GM23338 (cell line): ENCODE results near the gene LCNL1. TPM values are rescaled to one million over a fixed set of nuclear protein-coding genes. Genes with fewer than 3 reads are reported as not detected.
A peak's percentile ranks its signal among the peaks of the same experiment; 100 is the strongest.

Experiments
- ATAC-seq: fragments of 200-7000 bp; cut with Tn5 transposase; 3 replicates; pipeline ENCODE4 v1.9.1; 2020
- DNase-seq: peaks from one replicate; pipeline ENCODE4 v3.0.0-alpha.2; 2015; ENCODE audit warnings: low spot score
- H2AFZ ChIP-seq: fragments of 200-600 bp; sonication (generic); 2 replicates; pipeline ENCODE4 v1.8.0; 2016; ENCODE audit warnings: antibody characterized with exemption, mild to moderate bottlenecking, moderate library complexity
- H3F3A ChIP-seq: fragments of 200-600 bp; sonication (generic); replicated peaks from 2 replicates; pipeline ENCODE4 v1.8.0; 2017; ENCODE audit warnings: antibody characterized with exemption, mixed run types, low read depth
- H3K27ac ChIP-seq: fragments of 200-600 bp; sonication (generic); 2 replicates; pipeline ENCODE4 v1.6.1; 2016; ENCODE audit warnings: low read depth
- H3K27me3 ChIP-seq: fragments of 200-600 bp; sonication (generic); 2 replicates; pipeline ENCODE4 v1.8.0; 2016; ENCODE audit warnings: mild to moderate bottlenecking, mixed run types, moderate library complexity; ENCODE audit not compliant: insufficient read depth
- H3K36me3 ChIP-seq: fragments of 200-600 bp; sonication (generic); 2 replicates; pipeline ENCODE4 v1.8.0; 2016; ENCODE audit warnings: mild to moderate bottlenecking; ENCODE audit not compliant: insufficient read depth
- H3K4me1 ChIP-seq: fragments of 200-600 bp; sonication (generic); 2 replicates; pipeline ENCODE4 v1.8.0; 2016; ENCODE audit warnings: mild to moderate bottlenecking, moderate library complexity; ENCODE audit not compliant: insufficient read depth
- H3K4me2 ChIP-seq: fragments of 200-600 bp; sonication (generic); 2 replicates; pipeline ENCODE4 v1.7.1; 2017; ENCODE audit warnings: mixed run types
- H3K4me3 ChIP-seq: fragments of 200-600 bp; sonication (generic); 2 replicates; pipeline ENCODE4 v1.6.1; 2016; ENCODE audit warnings: mixed run types
- H3K79me2 ChIP-seq: fragments of 200-600 bp; sonication (generic); replicated peaks from 2 replicates; pipeline ENCODE4 v1.8.0; 2017; ENCODE audit warnings: mild to moderate bottlenecking; ENCODE audit not compliant: insufficient read depth
- H3K9me2 ChIP-seq: fragments of 200-600 bp; sonication (generic); 2 replicates; pipeline ENCODE4 v1.8.0; 2017; ENCODE audit not compliant: insufficient read depth
- H4K20me1 ChIP-seq: fragments of 200-600 bp; sonication (generic); replicated peaks from 2 replicates; pipeline ENCODE4 v1.8.0; 2017; ENCODE audit warnings: mild to moderate bottlenecking; ENCODE audit not compliant: insufficient read depth
- H3K27ac Mint-ChIP-seq: 2 replicates; pipeline ENCODE4 v1.8.0; 2020; ENCODE audit warnings: inconsistent platforms, mild to moderate bottlenecking, moderate library complexity, mixed read lengths
- H3K27me3 Mint-ChIP-seq: 3 replicates; pipeline ENCODE4 v1.8.0; 2022; ENCODE audit warnings: low read depth, mild to moderate bottlenecking, moderate library complexity, mixed read lengths, inconsistent platforms; ENCODE audit not compliant: insufficient read depth, poor library complexity
- H3K36me3 Mint-ChIP-seq: 3 replicates; pipeline ENCODE4 v1.8.0; 2021; ENCODE audit warnings: low read depth, mild to moderate bottlenecking, inconsistent platforms, moderate library complexity, mixed read lengths
- H3K4me1 Mint-ChIP-seq: 3 replicates; pipeline ENCODE4 v1.8.0; 2020; ENCODE audit warnings: mild to moderate bottlenecking, inconsistent platforms, mixed read lengths
- H3K4me3 Mint-ChIP-seq: 3 replicates; pipeline ENCODE4 v1.8.0; 2021; ENCODE audit warnings: moderate library complexity, mild to moderate bottlenecking, inconsistent platforms, mixed read lengths
- H3K9me3 Mint-ChIP-seq: 3 replicates; pipeline ENCODE4 v1.8.0; 2020; ENCODE audit warnings: moderate library complexity, mild to moderate bottlenecking, inconsistent platforms, mixed read lengths
- JUNB ChIP-seq: IDR thresholded peaks from one replicate; pipeline ENCODE4 v1.6.1; 2016; ENCODE audit warnings: antibody characterized with exemption; ENCODE audit not compliant: unreplicated experiment
- polyA plus RNA-seq: library from polyadenylated mRNA; unstranded; fragments of >200 nt; fragmentation: Nextera tagmentation; extraction: Ambion mirVana; gene quantifications from 2 replicates; pipeline ENCODE4 v1.2.1, GENCODE V29; 2016
- total RNA-seq: library from RNA; depleted of rRNA; stranded (reverse); fragments of >200 nt; shearing (Covaris generic); gene quantifications from 2 replicates; pipeline ENCODE4 v1.2.3, GENCODE V29; 2014; rRNA removed
- TF ChIP-seq, protein P1 (sequence below), 2 experiments: fragments of 200-600 bp in 1 of 2; sonication (generic) in 1 of 2; conservative IDR thresholded peaks; 2 replicates each; pipeline versions ENCODE4 v1.5.1 to v1.6.1; 2016 to 2017; ENCODE audit warnings: antibody characterized with exemption in 2 of 2, low read depth in 2 of 2, mild to moderate bottlenecking in 2 of 2, moderate library complexity in 1 of 2

Gene LCNL1
- total and polyA plus RNA-seq, 2 experiments from 2014 or later: 0.11 TPM; not detected in 1

DNA sequence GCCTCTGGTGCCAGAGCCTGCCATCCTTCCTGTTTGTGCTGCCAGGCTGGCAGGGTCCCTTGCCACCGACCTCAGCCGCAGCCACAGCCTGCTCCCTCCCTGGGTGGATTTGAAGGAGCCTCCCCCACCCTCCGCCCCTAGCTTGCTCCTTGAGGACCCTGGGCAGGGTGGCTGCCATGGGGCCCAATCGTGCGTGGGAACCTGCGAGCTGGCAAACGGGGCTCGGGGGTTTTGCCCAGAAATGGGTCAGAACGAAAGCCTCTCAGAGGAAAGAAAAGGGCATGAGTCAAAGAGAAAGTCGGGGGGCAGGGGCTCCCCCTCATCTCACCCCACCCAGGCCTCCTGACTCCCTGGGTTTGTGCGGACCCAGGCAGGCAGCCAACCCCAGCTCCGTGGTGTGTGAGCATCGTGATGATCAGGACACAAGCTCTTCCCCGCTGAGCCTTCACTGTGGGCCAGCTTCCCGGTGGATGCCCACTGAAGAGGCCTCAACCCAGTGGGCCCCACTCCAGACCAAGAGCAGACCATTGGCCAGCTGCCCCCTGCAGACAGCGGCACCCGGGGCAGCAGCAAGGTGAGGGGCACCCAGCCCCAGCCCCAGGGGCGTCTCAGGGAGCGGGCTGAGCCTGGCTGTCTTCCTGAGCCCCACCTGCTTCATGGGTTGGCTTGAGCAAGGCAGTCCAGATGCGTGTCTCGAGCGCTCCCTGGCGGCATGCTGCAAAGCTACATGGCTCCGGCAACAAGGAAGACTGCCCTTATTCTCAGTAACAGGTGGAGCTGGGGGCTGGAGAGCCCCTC is 52.1 kb downstream of the LCNL1 start:
- ATAC-seq (peak; percentile 95), DNase-seq (peak; percentile 93)
- no peaks in the 10 kb centered on the region for H3K9me3 Mint-ChIP-seq
- no peaks in the 10 kb centered on the region for H3K36me3 ChIP-seq
- peak overlapping the region; percentile 34; the same call in 1 of the 2 replicates for H3K4me3 ChIP-seq
- no peak overlapping the region for H3K27ac ChIP-seq
- H3K36me3 Mint-ChIP-seq: no peaks in the 10 kb centered on the region; the same call in 2 of the 3 replicates
- no peaks in the 10 kb centered on the region for H3K4me1 Mint-ChIP-seq
- H2AFZ ChIP-seq: 0 out of 2 replicates have a peak overlapping the region, but pooled peaks have one; percentile 72
- H3K9me2 ChIP-seq: no peaks in the 10 kb centered on the region
- H3K27me3 Mint-ChIP-seq: peaks cover 12% of the 10 kb centered on the region
- TF ChIP-seq JUNB: no peak
- TF ChIP-seq, protein P1, sequence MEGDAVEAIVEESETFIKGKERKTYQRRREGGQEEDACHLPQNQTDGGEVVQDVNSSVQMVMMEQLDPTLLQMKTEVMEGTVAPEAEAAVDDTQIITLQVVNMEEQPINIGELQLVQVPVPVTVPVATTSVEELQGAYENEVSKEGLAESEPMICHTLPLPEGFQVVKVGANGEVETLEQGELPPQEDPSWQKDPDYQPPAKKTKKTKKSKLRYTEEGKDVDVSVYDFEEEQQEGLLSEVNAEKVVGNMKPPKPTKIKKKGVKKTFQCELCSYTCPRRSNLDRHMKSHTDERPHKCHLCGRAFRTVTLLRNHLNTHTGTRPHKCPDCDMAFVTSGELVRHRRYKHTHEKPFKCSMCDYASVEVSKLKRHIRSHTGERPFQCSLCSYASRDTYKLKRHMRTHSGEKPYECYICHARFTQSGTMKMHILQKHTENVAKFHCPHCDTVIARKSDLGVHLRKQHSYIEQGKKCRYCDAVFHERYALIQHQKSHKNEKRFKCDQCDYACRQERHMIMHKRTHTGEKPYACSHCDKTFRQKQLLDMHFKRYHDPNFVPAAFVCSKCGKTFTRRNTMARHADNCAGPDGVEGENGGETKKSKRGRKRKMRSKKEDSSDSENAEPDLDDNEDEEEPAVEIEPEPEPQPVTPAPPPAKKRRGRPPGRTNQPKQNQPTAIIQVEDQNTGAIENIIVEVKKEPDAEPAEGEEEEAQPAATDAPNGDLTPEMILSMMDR (conservative IDR thresholded peaks at IDR 0.05; ENCODE audit: low read depth in 2 of 2): peak; percentile 85 to 96
- H3K4me3 Mint-ChIP-seq: no peak overlapping the region
- H3K4me2 ChIP-seq: peak overlapping the region; percentile 38; the same call in 1 of the 2 replicates
- H3F3A ChIP-seq: no peaks in the 10 kb centered on the region
- H4K20me1 ChIP-seq: no peaks in the 10 kb centered on the region
- H3K27ac Mint-ChIP-seq: no peak overlapping the region
- H3K4me1 ChIP-seq: no peaks in the 10 kb centered on the region
- H3K27me3 ChIP-seq: no peaks in the 10 kb centered on the region
- no peaks in the 10 kb centered on the region for H3K79me2 ChIP-seq

Other genes with a start within 250 kb of the LCNL1 start
Only the 30 nearest of the 38 such genes appear.
- 0.54 and 0.90 TPM in 2 replicates for gene LCN15, start 218.5 kb upstream of the LCNL1 start, total RNA-seq
- 0.76 and 1.2 TPM in 2 replicates for gene LCN15, start 218.5 kb upstream of the LCNL1 start, polyA plus RNA-seq
- 57.0 and 71.4 TPM in 2 replicates for gene TMEM141, start 191.6 kb upstream of the LCNL1 start, total RNA-seq
- 90.0 and 90.5 TPM in 2 replicates for gene TMEM141, start 191.6 kb upstream of the LCNL1 start, polyA plus RNA-seq
- gene CCDC183, start 186.7 kb upstream of the LCNL1 start, total RNA-seq: 1.1 and 2.9 TPM in 2 replicates
- 1.2 and 1.6 TPM in 2 replicates for gene CCDC183, start 186.7 kb upstream of the LCNL1 start, polyA plus RNA-seq
- 117 and 127 TPM in 2 replicates for gene RABL6, start 175.0 kb upstream of the LCNL1 start, total RNA-seq
- gene RABL6, start 175.0 kb upstream of the LCNL1 start, polyA plus RNA-seq: 59.1 and 66.7 TPM in 2 replicates
- 0.12 and 0.49 TPM in 2 replicates for gene AJM1, start 140.5 kb upstream of the LCNL1 start, total RNA-seq
- 0.28 and 0.36 TPM in 2 replicates for gene AJM1, start 140.5 kb upstream of the LCNL1 start, polyA plus RNA-seq
- 67.1 and 86.2 TPM in 2 replicates for gene PHPT1, start 133.6 kb upstream of the LCNL1 start, total RNA-seq
- 437 and 509 TPM in 2 replicates for gene PHPT1, start 133.6 kb upstream of the LCNL1 start, polyA plus RNA-seq
- gene MAMDC4, start 130.6 kb upstream of the LCNL1 start, total RNA-seq: 4.1 and 6.8 TPM in 2 replicates
- 1.7 and 2.7 TPM in 2 replicates for gene MAMDC4, start 130.6 kb upstream of the LCNL1 start, polyA plus RNA-seq
- gene EDF1, start 116.7 kb upstream of the LCNL1 start, total RNA-seq: 273 and 326 TPM in 2 replicates
- 793 and 860 TPM in 2 replicates for gene EDF1, start 116.7 kb upstream of the LCNL1 start, polyA plus RNA-seq
- gene TRAF2, start 96.5 kb upstream of the LCNL1 start, total RNA-seq: 31.5 and 39.9 TPM in 2 replicates
- 24.8 and 25.4 TPM in 2 replicates for gene TRAF2, start 96.5 kb upstream of the LCNL1 start, polyA plus RNA-seq
- gene FBXW5, start 38.3 kb upstream of the LCNL1 start, total RNA-seq: 102 and 111 TPM in 2 replicates
- gene FBXW5, start 38.3 kb upstream of the LCNL1 start, polyA plus RNA-seq: 27.0 and 27.9 TPM in 2 replicates
- not detected in 2 replicates for gene C8G, start 37.8 kb upstream of the LCNL1 start, total RNA-seq
- not detected in 2 replicates for gene C8G, start 37.8 kb upstream of the LCNL1 start, polyA plus RNA-seq
- 0.69 and 2.6 TPM in 2 replicates for gene LCN12, start 30.7 kb upstream of the LCNL1 start, total RNA-seq
- 0.39 and 0.68 TPM in 2 replicates for gene LCN12, start 30.7 kb upstream of the LCNL1 start, polyA plus RNA-seq
- gene PTGDS, start 5.5 kb upstream of the LCNL1 start, total RNA-seq: 1.9 TPM in 1 of 2 replicates, not detected in the other
- gene PTGDS, start 5.5 kb upstream of the LCNL1 start, polyA plus RNA-seq: 3.1 and 5.9 TPM in 2 replicates
- 33.9 and 71.5 TPM in 2 replicates for gene PAXX, start 9.4 kb downstream of the LCNL1 start, total RNA-seq
- gene PAXX, start 9.4 kb downstream of the LCNL1 start, polyA plus RNA-seq: 86.0 and 88.3 TPM in 2 replicates
- 0.56 TPM in 1 of 2 replicates, not detected in the other for gene CLIC3, start 13.6 kb downstream of the LCNL1 start, total RNA-seq
- 0.53 and 0.57 TPM in 2 replicates for gene CLIC3, start 13.6 kb downstream of the LCNL1 start, polyA plus RNA-seq
- gene ABCA2, start 45.2 kb downstream of the LCNL1 start, total RNA-seq: 14.2 and 16.0 TPM in 2 replicates
- 5.6 and 7.0 TPM in 2 replicates for gene ABCA2, start 45.2 kb downstream of the LCNL1 start, polyA plus RNA-seq
- gene FUT7, start 49.1 kb downstream of the LCNL1 start, total RNA-seq: not detected in 2 replicates
- not detected in 2 replicates for gene FUT7, start 49.1 kb downstream of the LCNL1 start, polyA plus RNA-seq
- gene NPDC1, start 63.2 kb downstream of the LCNL1 start, total RNA-seq: 26.2 and 34.3 TPM in 2 replicates
- gene NPDC1, start 63.2 kb downstream of the LCNL1 start, polyA plus RNA-seq: 35.5 and 36.7 TPM in 2 replicates
- 1.1 and 1.9 TPM in 2 replicates for gene ENTPD2, start 71.1 kb downstream of the LCNL1 start, total RNA-seq
- 1.8 and 2.9 TPM in 2 replicates for gene ENTPD2, start 71.1 kb downstream of the LCNL1 start, polyA plus RNA-seq
- gene SAPCD2, start 87.6 kb downstream of the LCNL1 start, total RNA-seq: 55.1 and 60.3 TPM in 2 replicates
- gene SAPCD2, start 87.6 kb downstream of the LCNL1 start, polyA plus RNA-seq: 13.4 and 14.5 TPM in 2 replicates
- gene UAP1L1, start 94.5 kb downstream of the LCNL1 start, total RNA-seq: 5.5 and 8.1 TPM in 2 replicates
- gene UAP1L1, start 94.5 kb downstream of the LCNL1 start, polyA plus RNA-seq: 2.5 and 3.4 TPM in 2 replicates
- 35.7 and 39.9 TPM in 2 replicates for gene MAN1B1, start 104.0 kb downstream of the LCNL1 start, total RNA-seq
- 15.7 and 18.2 TPM in 2 replicates for gene MAN1B1, start 104.0 kb downstream of the LCNL1 start, polyA plus RNA-seq
- gene DPP7, start 131.7 kb downstream of the LCNL1 start, total RNA-seq: 9.7 and 19.7 TPM in 2 replicates
- gene DPP7, start 131.7 kb downstream of the LCNL1 start, polyA plus RNA-seq: 25.2 and 26.8 TPM in 2 replicates
- gene GRIN1, start 156.2 kb downstream of the LCNL1 start, total RNA-seq: 2.1 and 5.5 TPM in 2 replicates
- gene GRIN1, start 156.2 kb downstream of the LCNL1 start, polyA plus RNA-seq: 2.5 and 2.7 TPM in 2 replicates
- gene LRRC26, start 187.1 kb downstream of the LCNL1 start, total RNA-seq: 0.16 and 0.21 TPM in 2 replicates
- 3.0 and 4.3 TPM in 2 replicates for gene LRRC26, start 187.1 kb downstream of the LCNL1 start, polyA plus RNA-seq
- not detected in 2 replicates for gene TMEM210, start 189.1 kb downstream of the LCNL1 start, total RNA-seq
- not detected in 2 replicates for gene TMEM210, start 189.1 kb downstream of the LCNL1 start, polyA plus RNA-seq
- gene ANAPC2, start 205.6 kb downstream of the LCNL1 start, total RNA-seq: 41.5 and 42.9 TPM in 2 replicates
- 16.4 and 19.2 TPM in 2 replicates for gene ANAPC2, start 205.6 kb downstream of the LCNL1 start, polyA plus RNA-seq
- 91.5 and 132 TPM in 2 replicates for gene SSNA1, start 205.7 kb downstream of the LCNL1 start, total RNA-seq
- 154 TPM in 2 replicates for gene SSNA1, start 205.7 kb downstream of the LCNL1 start, polyA plus RNA-seq
- 29.2 and 29.3 TPM in 2 replicates for gene TPRN, start 217.7 kb downstream of the LCNL1 start, total RNA-seq
- gene TPRN, start 217.7 kb downstream of the LCNL1 start, polyA plus RNA-seq: 6.4 and 9.1 TPM in 2 replicates
- 43.2 and 53.4 TPM in 2 replicates for gene TMEM203, start 222.7 kb downstream of the LCNL1 start, total RNA-seq
- gene TMEM203, start 222.7 kb downstream of the LCNL1 start, polyA plus RNA-seq: 32.7 and 37.4 TPM in 2 replicates